HepG2 (cell line): ENCODE results near the gene GPD1. TPM values are rescaled to one million over a fixed set of nuclear protein-coding genes. Genes with fewer than 3 reads are reported as not detected.

Source experiments
- KLF16 ChIP-seq, 2 experiments: sonication (generic) in 1 of 2; formaldehyde crosslinking in 1 of 2; IDR thresholded peaks; 2 replicates each; pipeline versions ENCODE4 v1.6.1 to v1.8.0; 2016 to 2023; ENCODE audit warnings: missing genetic modification reagents in 2 of 2, missing compliant biosample characterization in 1 of 2
- RAD21 ChIP-seq: fragments of 450-650 bp; formaldehyde crosslinking; IDR thresholded peaks from 2 replicates; pipeline ENCODE4 v1.5.0; 2020; ENCODE audit warnings: mild to moderate bottlenecking
- ZNF607 ChIP-seq: sonication (generic); formaldehyde crosslinking; IDR thresholded peaks from 2 replicates; pipeline ENCODE4 v1.5.1; 2020; ENCODE audit warnings: missing genetic modification reagents, mild to moderate bottlenecking, borderline replicate concordance
- ZNF619 ChIP-seq: sonication (generic); formaldehyde crosslinking; IDR thresholded peaks from 2 replicates; pipeline ENCODE4 v1.4.0; 2020; ENCODE audit warnings: mild to moderate bottlenecking, missing genetic modification reagents
- polyA plus RNA-seq, 8 experiments: library from polyadenylated mRNA; depleted of rRNA in 3 of 8; stranded (reverse) in 7 of 8; unstranded in 1 of 8; fragments of >200 nt; fragmentation: Illumina TruSeq in 4 of 8; extraction: Trizol in 4 of 8; gene quantifications; 2 replicates each; pipeline versions ENCODE4 v1.2.1 to v1.2.3, GENCODE V29; 2011 to 2016; ENCODE audit warnings: low read depth in 4 of 8, missing spikeins in 1 of 8, mixed read lengths in 1 of 8; ENCODE audit not compliant: insufficient read depth in 1 of 8
- total RNA-seq, 5 experiments: library from RNA; depleted of rRNA; stranded (reverse); fragments of >200 nt; fragmentation: Illumina TruSeq; extraction: Trizol; gene quantifications; 2 replicates each; pipeline ENCODE4 v1.2.3, GENCODE V29; 2016; ENCODE audit warnings: low read depth in 1 of 5
- TF ChIP-seq, protein P1 (sequence below): sonication (generic); formaldehyde crosslinking; conservative IDR thresholded peaks from 2 replicates; pipeline ENCODE4 v1.4.0; 2020; ENCODE audit warnings: mild to moderate bottlenecking, missing genetic modification reagents, moderate library complexity
- TF ChIP-seq, protein P2 (sequence below): sonication (generic); formaldehyde crosslinking; IDR thresholded peaks from 2 replicates; pipeline ENCODE4 v1.4.0; 2020; ENCODE audit warnings: missing genetic modification reagents
- TF ChIP-seq, protein P3 (sequence below): IDR thresholded peaks from 2 replicates; pipeline ENCODE4 v1.6.1; 2016; ENCODE audit warnings: missing genetic modification reagents, missing compliant biosample characterization
- TF ChIP-seq, protein P4 (sequence below): sonication (generic); formaldehyde crosslinking; IDR thresholded peaks from 2 replicates; pipeline ENCODE4 v1.8.1; 2023; ENCODE audit warnings: mild to moderate bottlenecking, moderate library complexity, missing genetic modification reagents
- TF ChIP-seq, protein P5 (sequence below): sonication (generic); formaldehyde crosslinking; IDR thresholded peaks from 2 replicates; pipeline ENCODE4 v1.9.0; 2022; ENCODE audit warnings: missing genetic modification reagents, mild to moderate bottlenecking, borderline replicate concordance
- TF ChIP-seq, protein P6 (sequence below): sonication (generic); formaldehyde crosslinking; IDR thresholded peaks from 2 replicates; pipeline ENCODE4 v1.4.0; 2020; ENCODE audit warnings: missing genetic modification reagents
- TF ChIP-seq, protein P7 (sequence below): sonication (generic); formaldehyde crosslinking; IDR thresholded peaks from 2 replicates; pipeline ENCODE4 v1.5.0; 2020; ENCODE audit warnings: mild to moderate bottlenecking, missing genetic modification reagents, borderline replicate concordance

The GPD1 gene
- total and polyA plus RNA-seq, 2 of the 13 experiments (the other 11 are each of a cell fraction or from before 2014, with no cell fraction given) = 3.7 to 30.6 TPM

DNA sequence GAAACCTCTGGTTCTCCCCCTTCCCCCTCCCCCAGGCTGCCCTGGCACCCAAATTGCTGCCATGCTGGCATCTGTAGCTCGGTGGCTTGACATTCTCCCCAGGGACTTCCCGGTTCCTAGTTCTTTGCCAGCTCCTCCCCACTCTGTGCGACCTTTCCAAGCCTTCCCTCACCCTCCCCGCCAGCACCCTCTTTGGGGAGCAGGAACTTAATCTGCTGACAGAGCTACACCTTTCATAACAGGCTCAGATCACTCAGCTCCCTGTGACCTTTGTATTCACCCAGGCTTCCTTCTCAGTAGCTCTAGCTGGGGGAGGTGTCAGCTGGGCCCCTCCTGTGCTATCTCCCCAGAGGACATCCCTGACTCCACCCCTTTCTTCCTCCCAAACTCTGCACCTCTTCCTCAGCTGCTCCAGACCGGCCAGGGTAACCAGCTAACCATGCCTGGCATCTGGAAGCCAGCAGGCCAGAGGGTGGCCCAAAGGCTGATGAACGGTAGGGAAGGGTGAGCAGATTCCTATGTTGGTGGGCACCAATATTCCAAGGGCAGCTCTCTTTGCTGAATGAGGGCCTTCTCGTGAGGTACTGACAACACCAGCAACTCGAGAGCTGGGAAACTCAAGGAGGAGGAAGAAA lies 6.4 kb downstream of the GPD1 start (continued):
- TF ChIP-seq, protein P1, sequence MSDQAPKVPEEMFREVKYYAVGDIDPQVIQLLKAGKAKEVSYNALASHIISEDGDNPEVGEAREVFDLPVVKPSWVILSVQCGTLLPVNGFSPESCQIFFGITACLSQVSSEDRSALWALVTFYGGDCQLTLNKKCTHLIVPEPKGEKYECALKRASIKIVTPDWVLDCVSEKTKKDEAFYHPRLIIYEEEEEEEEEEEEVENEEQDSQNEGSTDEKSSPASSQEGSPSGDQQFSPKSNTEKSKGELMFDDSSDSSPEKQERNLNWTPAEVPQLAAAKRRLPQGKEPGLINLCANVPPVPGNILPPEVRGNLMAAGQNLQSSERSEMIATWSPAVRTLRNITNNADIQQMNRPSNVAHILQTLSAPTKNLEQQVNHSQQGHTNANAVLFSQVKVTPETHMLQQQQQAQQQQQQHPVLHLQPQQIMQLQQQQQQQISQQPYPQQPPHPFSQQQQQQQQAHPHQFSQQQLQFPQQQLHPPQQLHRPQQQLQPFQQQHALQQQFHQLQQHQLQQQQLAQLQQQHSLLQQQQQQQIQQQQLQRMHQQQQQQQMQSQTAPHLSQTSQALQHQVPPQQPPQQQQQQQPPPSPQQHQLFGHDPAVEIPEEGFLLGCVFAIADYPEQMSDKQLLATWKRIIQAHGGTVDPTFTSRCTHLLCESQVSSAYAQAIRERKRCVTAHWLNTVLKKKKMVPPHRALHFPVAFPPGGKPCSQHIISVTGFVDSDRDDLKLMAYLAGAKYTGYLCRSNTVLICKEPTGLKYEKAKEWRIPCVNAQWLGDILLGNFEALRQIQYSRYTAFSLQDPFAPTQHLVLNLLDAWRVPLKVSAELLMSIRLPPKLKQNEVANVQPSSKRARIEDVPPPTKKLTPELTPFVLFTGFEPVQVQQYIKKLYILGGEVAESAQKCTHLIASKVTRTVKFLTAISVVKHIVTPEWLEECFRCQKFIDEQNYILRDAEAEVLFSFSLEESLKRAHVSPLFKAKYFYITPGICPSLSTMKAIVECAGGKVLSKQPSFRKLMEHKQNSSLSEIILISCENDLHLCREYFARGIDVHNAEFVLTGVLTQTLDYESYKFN = peak; percentile 79
- TF ChIP-seq, protein P2, sequence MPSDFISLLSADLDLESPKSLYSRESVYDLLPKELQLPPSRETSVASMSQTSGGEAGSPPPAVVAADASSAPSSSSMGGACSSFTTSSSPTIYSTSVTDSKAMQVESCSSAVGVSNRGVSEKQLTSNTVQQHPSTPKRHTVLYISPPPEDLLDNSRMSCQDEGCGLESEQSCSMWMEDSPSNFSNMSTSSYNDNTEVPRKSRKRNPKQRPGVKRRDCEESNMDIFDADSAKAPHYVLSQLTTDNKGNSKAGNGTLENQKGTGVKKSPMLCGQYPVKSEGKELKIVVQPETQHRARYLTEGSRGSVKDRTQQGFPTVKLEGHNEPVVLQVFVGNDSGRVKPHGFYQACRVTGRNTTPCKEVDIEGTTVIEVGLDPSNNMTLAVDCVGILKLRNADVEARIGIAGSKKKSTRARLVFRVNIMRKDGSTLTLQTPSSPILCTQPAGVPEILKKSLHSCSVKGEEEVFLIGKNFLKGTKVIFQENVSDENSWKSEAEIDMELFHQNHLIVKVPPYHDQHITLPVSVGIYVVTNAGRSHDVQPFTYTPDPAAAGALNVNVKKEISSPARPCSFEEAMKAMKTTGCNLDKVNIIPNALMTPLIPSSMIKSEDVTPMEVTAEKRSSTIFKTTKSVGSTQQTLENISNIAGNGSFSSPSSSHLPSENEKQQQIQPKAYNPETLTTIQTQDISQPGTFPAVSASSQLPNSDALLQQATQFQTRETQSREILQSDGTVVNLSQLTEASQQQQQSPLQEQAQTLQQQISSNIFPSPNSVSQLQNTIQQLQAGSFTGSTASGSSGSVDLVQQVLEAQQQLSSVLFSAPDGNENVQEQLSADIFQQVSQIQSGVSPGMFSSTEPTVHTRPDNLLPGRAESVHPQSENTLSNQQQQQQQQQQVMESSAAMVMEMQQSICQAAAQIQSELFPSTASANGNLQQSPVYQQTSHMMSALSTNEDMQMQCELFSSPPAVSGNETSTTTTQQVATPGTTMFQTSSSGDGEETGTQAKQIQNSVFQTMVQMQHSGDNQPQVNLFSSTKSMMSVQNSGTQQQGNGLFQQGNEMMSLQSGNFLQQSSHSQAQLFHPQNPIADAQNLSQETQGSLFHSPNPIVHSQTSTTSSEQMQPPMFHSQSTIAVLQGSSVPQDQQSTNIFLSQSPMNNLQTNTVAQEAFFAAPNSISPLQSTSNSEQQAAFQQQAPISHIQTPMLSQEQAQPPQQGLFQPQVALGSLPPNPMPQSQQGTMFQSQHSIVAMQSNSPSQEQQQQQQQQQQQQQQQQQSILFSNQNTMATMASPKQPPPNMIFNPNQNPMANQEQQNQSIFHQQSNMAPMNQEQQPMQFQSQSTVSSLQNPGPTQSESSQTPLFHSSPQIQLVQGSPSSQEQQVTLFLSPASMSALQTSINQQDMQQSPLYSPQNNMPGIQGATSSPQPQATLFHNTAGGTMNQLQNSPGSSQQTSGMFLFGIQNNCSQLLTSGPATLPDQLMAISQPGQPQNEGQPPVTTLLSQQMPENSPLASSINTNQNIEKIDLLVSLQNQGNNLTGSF (CRISPR knock-in tag) = no peak
- TF ChIP-seq, protein P3, sequence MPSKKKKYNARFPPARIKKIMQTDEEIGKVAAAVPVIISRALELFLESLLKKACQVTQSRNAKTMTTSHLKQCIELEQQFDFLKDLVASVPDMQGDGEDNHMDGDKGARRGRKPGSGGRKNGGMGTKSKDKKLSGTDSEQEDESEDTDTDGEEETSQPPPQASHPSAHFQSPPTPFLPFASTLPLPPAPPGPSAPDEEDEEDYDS = peak; percentile 23; the same call in 1 of the 2 replicates
- TF ChIP-seq RAD21 (CRISPR knock-in tag) (no peak), KLF16 (CRISPR knock-in tag; IDR thresholded peaks at IDR 0.05) (peak in 1 of 2 experiments; percentile 24; a peak in 1 of 4 replicates), ZNF607 (no peak), ZNF619 (CRISPR knock-in tag) (no peak)
- TF ChIP-seq, protein P4, sequence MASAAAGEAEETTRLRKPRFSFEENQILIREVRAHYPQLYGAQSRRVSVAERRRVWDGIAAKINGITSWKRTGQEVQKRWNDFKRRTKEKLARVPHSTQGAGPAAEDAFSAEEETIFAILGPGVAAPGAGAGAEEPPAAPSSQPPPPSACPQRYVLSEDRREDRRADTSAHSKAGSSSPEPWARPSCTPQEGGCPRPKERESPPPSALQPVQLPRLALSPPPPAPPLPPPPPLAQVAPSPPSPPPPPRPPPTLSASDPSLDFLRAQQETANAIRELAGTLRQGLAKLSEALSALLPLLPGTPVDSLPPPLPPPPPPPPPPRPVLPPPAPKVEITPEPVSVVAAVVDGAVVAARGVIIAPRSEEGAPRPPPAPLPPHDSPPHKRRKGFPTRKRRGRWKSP (CRISPR knock-in tag) = no peak
- TF ChIP-seq, protein P5, sequence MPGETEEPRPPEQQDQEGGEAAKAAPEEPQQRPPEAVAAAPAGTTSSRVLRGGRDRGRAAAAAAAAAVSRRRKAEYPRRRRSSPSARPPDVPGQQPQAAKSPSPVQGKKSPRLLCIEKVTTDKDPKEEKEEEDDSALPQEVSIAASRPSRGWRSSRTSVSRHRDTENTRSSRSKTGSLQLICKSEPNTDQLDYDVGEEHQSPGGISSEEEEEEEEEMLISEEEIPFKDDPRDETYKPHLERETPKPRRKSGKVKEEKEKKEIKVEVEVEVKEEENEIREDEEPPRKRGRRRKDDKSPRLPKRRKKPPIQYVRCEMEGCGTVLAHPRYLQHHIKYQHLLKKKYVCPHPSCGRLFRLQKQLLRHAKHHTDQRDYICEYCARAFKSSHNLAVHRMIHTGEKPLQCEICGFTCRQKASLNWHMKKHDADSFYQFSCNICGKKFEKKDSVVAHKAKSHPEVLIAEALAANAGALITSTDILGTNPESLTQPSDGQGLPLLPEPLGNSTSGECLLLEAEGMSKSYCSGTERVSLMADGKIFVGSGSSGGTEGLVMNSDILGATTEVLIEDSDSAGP (CRISPR knock-in tag) = peak; percentile 80
- TF ChIP-seq, protein P6, sequence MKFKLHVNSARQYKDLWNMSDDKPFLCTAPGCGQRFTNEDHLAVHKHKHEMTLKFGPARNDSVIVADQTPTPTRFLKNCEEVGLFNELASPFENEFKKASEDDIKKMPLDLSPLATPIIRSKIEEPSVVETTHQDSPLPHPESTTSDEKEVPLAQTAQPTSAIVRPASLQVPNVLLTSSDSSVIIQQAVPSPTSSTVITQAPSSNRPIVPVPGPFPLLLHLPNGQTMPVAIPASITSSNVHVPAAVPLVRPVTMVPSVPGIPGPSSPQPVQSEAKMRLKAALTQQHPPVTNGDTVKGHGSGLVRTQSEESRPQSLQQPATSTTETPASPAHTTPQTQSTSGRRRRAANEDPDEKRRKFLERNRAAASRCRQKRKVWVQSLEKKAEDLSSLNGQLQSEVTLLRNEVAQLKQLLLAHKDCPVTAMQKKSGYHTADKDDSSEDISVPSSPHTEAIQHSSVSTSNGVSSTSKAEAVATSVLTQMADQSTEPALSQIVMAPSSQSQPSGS = no peak
- TF ChIP-seq, protein P7, sequence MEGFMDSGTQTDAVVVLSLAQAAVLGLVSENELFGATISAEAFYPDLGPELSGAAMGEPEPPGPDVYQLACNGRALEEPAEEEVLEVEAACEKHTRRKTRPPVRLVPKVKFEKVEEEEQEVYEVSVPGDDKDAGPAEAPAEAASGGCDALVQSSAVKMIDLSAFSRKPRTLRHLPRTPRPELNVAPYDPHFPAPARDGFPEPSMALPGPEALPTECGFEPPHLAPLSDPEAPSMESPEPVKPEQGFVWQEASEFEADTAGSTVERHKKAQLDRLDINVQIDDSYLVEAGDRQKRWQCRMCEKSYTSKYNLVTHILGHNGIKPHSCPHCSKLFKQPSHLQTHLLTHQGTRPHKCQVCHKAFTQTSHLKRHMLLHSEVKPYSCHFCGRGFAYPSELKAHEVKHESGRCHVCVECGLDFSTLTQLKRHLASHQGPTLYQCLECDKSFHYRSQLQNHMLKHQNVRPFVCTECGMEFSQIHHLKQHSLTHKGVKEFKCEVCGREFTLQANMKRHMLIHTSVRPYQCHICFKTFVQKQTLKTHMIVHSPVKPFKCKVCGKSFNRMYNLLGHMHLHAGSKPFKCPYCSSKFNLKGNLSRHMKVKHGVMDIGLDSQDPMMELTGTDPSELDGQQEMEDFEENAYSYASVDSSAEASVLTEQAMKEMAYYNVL = peak; percentile 80; the same call in 1 of the 2 replicates
